Stomach (tissue), 9 donors: Measurements from ENCODE around the gene OR52K2. TPM values are rescaled to one million over a fixed set of nuclear protein-coding genes. Genes with fewer than 3 reads are reported as not detected.

Experiments used
- DNase-seq, 2 donors: peaks; one replicate each; pipeline versions ENCODE4 v3.0.0 to v3.0.0-alpha.2; 2013 to 2019
- H3K27ac ChIP-seq, 5 donors: fragments of 200-600 bp in 4 of 5; sonication (generic) in 4 of 5; one replicate each; pipeline ENCODE4 v1.5.1; 2013 to 2019; ENCODE audit warnings: mild to moderate bottlenecking in 1 of 5, moderate library complexity in 1 of 5
- H3K27me3 ChIP-seq, 3 donors: fragments of 200-600 bp; sonication (generic); one replicate each; pipeline ENCODE4 v1.5.1; 2017 to 2019; ENCODE audit warnings: mixed run types in 1 of 3
- H3K36me3 ChIP-seq, 4 donors: fragments of 200-600 bp; sonication (generic); 1 replicate in 3 of 4; 2 replicates in 1 of 4; pipeline ENCODE4 v1.5.1; 2016 to 2019
- H3K4me1 ChIP-seq, 4 donors: fragments of 200-600 bp; sonication (generic); one replicate each; pipeline ENCODE4 v1.5.1; 2016 to 2019
- H3K4me3 ChIP-seq, 4 donors: fragments of 200-600 bp; sonication (generic) in 3 of 4; one replicate each; pipeline ENCODE4 v1.5.1; 2016 to 2019; ENCODE audit warnings: mild to moderate bottlenecking in 1 of 4
- H3K9me3 ChIP-seq, 4 donors: fragments of 200-600 bp; sonication (generic); one replicate each; pipeline ENCODE4 v1.5.1; 2016 to 2019
- EP300 ChIP-seq: sonication (generic); formaldehyde crosslinking; IDR thresholded peaks from one replicate; pipeline ENCODE4 v1.6.1; 2017; ENCODE audit warnings: antibody characterized with exemption
- POLR2A ChIP-seq, 4 donors: fragments of 450-650 bp; IDR thresholded peaks; one replicate each; pipeline ENCODE4 v1.6.1; 2016; ENCODE audit warnings: antibody characterized with exemption in 4 of 4, control low read depth in 2 of 4, mild to moderate bottlenecking in 1 of 4, moderate library complexity in 1 of 4
- POLR2AphosphoS5 ChIP-seq, 3 donors: sonication (generic); formaldehyde crosslinking; IDR thresholded peaks; one replicate each; pipeline ENCODE4 v1.6.1; 2016; ENCODE audit warnings: antibody characterized with exemption in 3 of 3
- WGBS, 5 donors: extraction: QIAGEN DNeasy Blood & Tissue Kit in 3 of 5; methylation state at CpG; one replicate each; pipeline versions ENCODE4 v1.1.5 to v1.1.7; 2013 to 2018; 5-methylcytosine and 5-hydroxymethylcytosine counted together
- intact Hi-C: fragments of 100-400 bp; cut with DNase I; formaldehyde crosslinking; loops from one replicate; pipeline ENCODE4 v1.15.1; 2023; ENCODE audit warnings: low total_unique reads
- polyA plus RNA-seq, 3 donors: library from polyadenylated mRNA; stranded (reverse); fragments of 200-250 nt; gene quantifications; one replicate each; pipeline ENCODE4 v1.2.3, GENCODE V29; 2013
- total RNA-seq, 5 donors: library from RNA; depleted of rRNA; stranded (reverse); fragments of >200 nt; gene quantifications; one replicate each; pipeline versions ENCODE4 v1.1.0 to v1.2.3, GENCODE V29; 2014 to 2016
- TF ChIP-seq, protein P1 (sequence below), 7 experiments: fragments of 450-650 bp in 4 of 7; fragments of 200-600 bp in 3 of 7; sonication (generic) in 3 of 7; IDR thresholded peaks; one replicate each; pipeline ENCODE4 v1.5.1; 2016 to 2019; ENCODE audit warnings: antibody characterized with exemption in 7 of 7, control low read depth in 2 of 7, mild to moderate bottlenecking in 1 of 7
- donor health status: healthy with polysubstance abuse.
- donor health status: Bipolar disorder and iron deficiency.
- donor health status: healthy.

The OR52K2 gene
- total and polyA plus RNA-seq, 8 donors: not detected

- Histone ChIP-seq H3K9me3 (no peaks in the 10 kb centered on the region), H3K27me3 (no peaks in the 10 kb centered on the region), H3K4me3 (no peak overlapping the region), H3K4me1 (no peaks in the 10 kb centered on the region), H3K36me3 (no peaks in the 10 kb centered on the region), H3K27ac (no peak overlapping the region)
- WGBS, 5 donors: 27 to 54% (median 40%) methylated on average over 4 of the region's 4 CpGs
- intact Hi-C loops: no loop called here
- peak in 1 of 2 donors; percentile 48 for DNase-seq
- TF ChIP-seq EP300: no peak
- TF ChIP-seq, protein P1, sequence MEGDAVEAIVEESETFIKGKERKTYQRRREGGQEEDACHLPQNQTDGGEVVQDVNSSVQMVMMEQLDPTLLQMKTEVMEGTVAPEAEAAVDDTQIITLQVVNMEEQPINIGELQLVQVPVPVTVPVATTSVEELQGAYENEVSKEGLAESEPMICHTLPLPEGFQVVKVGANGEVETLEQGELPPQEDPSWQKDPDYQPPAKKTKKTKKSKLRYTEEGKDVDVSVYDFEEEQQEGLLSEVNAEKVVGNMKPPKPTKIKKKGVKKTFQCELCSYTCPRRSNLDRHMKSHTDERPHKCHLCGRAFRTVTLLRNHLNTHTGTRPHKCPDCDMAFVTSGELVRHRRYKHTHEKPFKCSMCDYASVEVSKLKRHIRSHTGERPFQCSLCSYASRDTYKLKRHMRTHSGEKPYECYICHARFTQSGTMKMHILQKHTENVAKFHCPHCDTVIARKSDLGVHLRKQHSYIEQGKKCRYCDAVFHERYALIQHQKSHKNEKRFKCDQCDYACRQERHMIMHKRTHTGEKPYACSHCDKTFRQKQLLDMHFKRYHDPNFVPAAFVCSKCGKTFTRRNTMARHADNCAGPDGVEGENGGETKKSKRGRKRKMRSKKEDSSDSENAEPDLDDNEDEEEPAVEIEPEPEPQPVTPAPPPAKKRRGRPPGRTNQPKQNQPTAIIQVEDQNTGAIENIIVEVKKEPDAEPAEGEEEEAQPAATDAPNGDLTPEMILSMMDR (IDR thresholded peaks at IDR 0.05): no peak
- TF ChIP-seq POLR2AphosphoS5 (IDR thresholded peaks at IDR 0.05): no peak
- no peak for TF ChIP-seq POLR2A (IDR thresholded peaks at IDR 0.05)
Measured at GRCh38 chr11:4430051-4430450, 19.0 kb upstream of the OR52K2 start.

GRCh38 chr11:4433856-4434255, 15.2 kb upstream of the OR52K2 start:
- Histone ChIP-seq H3K4me3 (no peak overlapping the region), H3K27me3 (no peaks in the 10 kb centered on the region), H3K9me3 (no peaks in the 10 kb centered on the region), H3K4me1 (no peaks in the 10 kb centered on the region), H3K27ac (no peak overlapping the region), H3K36me3 (no peaks in the 10 kb centered on the region)
- 66 to 82% (median 73%) methylated on average over 2 of the region's 2 CpGs for WGBS, 5 donors
- intact Hi-C loops: no loop called here
- DNase-seq: no peak
- TF ChIP-seq POLR2AphosphoS5 (IDR thresholded peaks at IDR 0.05) (no peak), POLR2A (IDR thresholded peaks at IDR 0.05) (no peak), EP300 (no peak)
- TF ChIP-seq, protein P1 (IDR thresholded peaks at IDR 0.05): no peak

- intact Hi-C loops: no loop called here
Measured at GRCh38 chr11:4436411-4436810, 12.7 kb upstream of the OR52K2 start.

GRCh38 chr11:4441515-4441914, 7.6 kb upstream of the OR52K2 start:
- DNase-seq: no peak
- 77 to 97% (median 89%) methylated on average over 3 of the region's 3 CpGs for WGBS, 5 donors
- Histone ChIP-seq H3K36me3 (no peaks in the 10 kb centered on the region), H3K27ac (no peak overlapping the region), H3K4me3 (no peak overlapping the region), H3K27me3 (no peaks in the 10 kb centered on the region), H3K4me1 (no peaks in the 10 kb centered on the region), H3K9me3 (no peaks in the 10 kb centered on the region)
- intact Hi-C loops: no loop called here
- TF ChIP-seq POLR2AphosphoS5 (IDR thresholded peaks at IDR 0.05) (no peak), POLR2A (IDR thresholded peaks at IDR 0.05) (no peak), EP300 (no peak)
- TF ChIP-seq, protein P1 (IDR thresholded peaks at IDR 0.05): no peak

More at GRCh38 chr11:4436411-4436810, 12.7 kb upstream of the OR52K2 start:
- no peak for DNase-seq
- no peak overlapping the region for H3K27ac ChIP-seq
- no peak overlapping the region for H3K4me3 ChIP-seq
- H3K36me3 ChIP-seq: no peaks in the 10 kb centered on the region
- no peaks in the 10 kb centered on the region for H3K27me3 ChIP-seq
- TF ChIP-seq POLR2AphosphoS5 (IDR thresholded peaks at IDR 0.05): no peak
- no peaks in the 10 kb centered on the region for H3K4me1 ChIP-seq
- 63 to 81% (median 70%) methylated on average over 1 of the region's 1 CpG for WGBS, 5 donors
- H3K9me3 ChIP-seq: no peaks in the 10 kb centered on the region

- no peak for TF ChIP-seq POLR2AphosphoS5 (IDR thresholded peaks at IDR 0.05)
- no peak for TF ChIP-seq POLR2A (IDR thresholded peaks at IDR 0.05)
- no peak for TF ChIP-seq EP300
- intact Hi-C loops: no loop called here
- WGBS, 5 donors: 32 to 42% (median 33%) methylated on average over 3 of the region's 3 CpGs
Measured at GRCh38 chr11:4443232-4443891, 5.7 kb upstream of the OR52K2 start.

More at GRCh38 chr11:4443232-4443891, 5.7 kb upstream of the OR52K2 start:
- no peaks in the 10 kb centered on the region for H3K36me3 ChIP-seq
- no peaks in the 10 kb centered on the region for H3K27me3 ChIP-seq
- no peaks in the 10 kb centered on the region for H3K4me1 ChIP-seq
- H3K27ac ChIP-seq: no peak overlapping the region
- no peak for DNase-seq
- H3K4me3 ChIP-seq: no peak overlapping the region
- H3K9me3 ChIP-seq: no peaks in the 10 kb centered on the region
